HG03558 (cell line): Measurements from ENCODE around the gene UGT2B28.
"Not testable (repeated sequence)": the region's sequence is repeated elsewhere in the genome, so short reads cannot be mapped to it uniquely, and the experiment has no call there.

Experiments
- ATAC-seq: cut with Tn5 transposase; IDR thresholded peaks from one replicate; pipeline ENCODE4 v1.9.1; 2021; ENCODE audit warnings: moderate number of reproducible peaks; ENCODE audit not compliant: unreplicated experiment; ENCODE audit errors: extremely low read depth

UGT2B28 gene

GRCh38 chr4:69280081-69280480, at the start of gene UGT2B28:
Gene UGT2B28, plus strand, starts transcription at chr4:69280475. Its CDS starts 26 bp downstream, at chr4:69280501.
- ATAC-seq, result not testable (repeated sequence)

GRCh38 chr4:69239092-69239491, 41.2 kb upstream of the UGT2B28 start:
- ATAC-seq, result no peak

- no peak for ATAC-seq
These were observed 40.6 kb upstream of the UGT2B28 start for GRCh38 chr4:69239557-69240168.

GRCh38 chr4:69240787-69241186, 39.5 kb upstream of the UGT2B28 start:
- not testable (repeated sequence) for ATAC-seq

- not testable (repeated sequence) for ATAC-seq
These were observed 38.5 kb upstream of the UGT2B28 start for GRCh38 chr4:69241746-69242145.

GRCh38 chr4:69242562-69243240, 37.6 kb upstream of the UGT2B28 start:
- ATAC-seq, result not testable (repeated sequence)

- ATAC-seq, result not testable (repeated sequence)
These were observed 29.4 kb upstream of the UGT2B28 start for GRCh38 chr4:69250884-69251283.

GRCh38 chr4:69253147-69253772, 27.0 kb upstream of the UGT2B28 start:
- not testable (repeated sequence) for ATAC-seq

GRCh38 chr4:69268612-69269011, 11.7 kb upstream of the UGT2B28 start:
- not testable (repeated sequence) for ATAC-seq

- ATAC-seq, result not testable (repeated sequence)
These were observed 16.1 kb downstream of the UGT2B28 start for GRCh38 chr4:69296356-69296755.

GRCh38 chr4:69308426-69309033, 28.3 kb downstream of the UGT2B28 start:
- not testable (repeated sequence) for ATAC-seq

GRCh38 chr4:69309549-69310076, 29.3 kb downstream of the UGT2B28 start:
- ATAC-seq, result not testable (repeated sequence)

- not testable (repeated sequence) for ATAC-seq
These were observed 30.0 kb downstream of the UGT2B28 start for GRCh38 chr4:69310262-69310661.

- not testable (repeated sequence) for ATAC-seq
These were observed 37.5 kb downstream of the UGT2B28 start for GRCh38 chr4:69317669-69318298.

- ATAC-seq, result no peak
These were observed 41.0 kb downstream of the UGT2B28 start for GRCh38 chr4:69321153-69321729.

- ATAC-seq, result no peak
These were observed 41.8 kb downstream of the UGT2B28 start for GRCh38 chr4:69322055-69322454.

- no peak for ATAC-seq
These were observed 43.0 kb downstream of the UGT2B28 start for GRCh38 chr4:69323284-69323683.

GRCh38 chr4:69330345-69331047, 50.2 kb downstream of the UGT2B28 start:
- no peak for ATAC-seq

- not testable (repeated sequence) for ATAC-seq
These were observed 51.0 kb downstream of the UGT2B28 start for GRCh38 chr4:69331304-69331703.
